HG03378 (cell line): Measurements from ENCODE around the gene VAPA.
"Not testable (repeated sequence)": the region's sequence is repeated elsewhere in the genome, so short reads cannot be mapped to it uniquely, and the experiment has no call there.

Source experiments
- ATAC-seq: cut with Tn5 transposase; IDR thresholded peaks from one replicate; pipeline ENCODE4 v1.9.1; 2021; ENCODE audit warnings: mild to moderate bottlenecking, moderate library complexity; ENCODE audit not compliant: unreplicated experiment

VAPA gene

DNA sequence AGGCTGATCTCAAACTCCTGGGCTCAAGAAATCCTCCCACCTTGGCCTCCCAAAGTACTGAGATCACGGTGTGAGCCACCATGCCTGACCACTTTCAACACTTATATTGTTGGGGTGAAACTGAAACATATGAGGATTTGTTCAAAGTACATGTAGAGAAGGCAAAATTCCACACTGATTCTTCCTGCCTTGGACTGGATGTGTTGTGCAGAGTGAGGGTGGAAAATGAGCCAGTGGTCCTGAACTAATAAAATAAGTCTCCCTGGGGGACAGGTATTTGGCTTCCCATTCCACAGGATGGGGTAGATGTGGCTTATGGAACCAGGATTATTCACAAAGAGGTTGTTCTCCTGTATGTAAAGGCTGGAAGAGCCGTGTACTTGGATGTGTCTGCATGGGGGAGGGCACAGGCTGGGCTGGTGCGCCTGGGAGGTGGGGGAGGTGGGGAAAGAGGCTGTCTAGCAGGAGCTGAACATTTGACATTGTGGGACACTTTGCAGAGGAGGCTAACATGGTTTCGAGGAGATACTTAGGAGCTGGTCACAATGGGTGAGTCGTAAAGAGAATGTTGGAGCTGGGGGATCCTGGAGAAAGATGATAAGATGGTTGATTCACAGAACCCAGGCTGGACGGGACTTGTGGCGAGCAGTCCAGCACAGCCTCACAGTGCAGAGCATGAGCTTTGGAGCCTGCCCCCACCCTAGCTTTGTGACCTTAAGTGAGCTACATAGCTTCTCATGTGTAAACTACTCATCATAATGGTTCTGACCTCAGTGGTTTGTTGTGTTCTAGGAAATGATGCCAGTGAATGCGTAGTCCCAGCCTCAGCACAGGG, 28.4 kb upstream of the VAPA start, which contains the start of gene TXNDC2:
TSS of gene TXNDC2 (plus strand) at position 804 of the 835 bp plus-strand sequence. CDS start 708 bp downstream, outside the sequence.
- no peak for ATAC-seq

DNA sequence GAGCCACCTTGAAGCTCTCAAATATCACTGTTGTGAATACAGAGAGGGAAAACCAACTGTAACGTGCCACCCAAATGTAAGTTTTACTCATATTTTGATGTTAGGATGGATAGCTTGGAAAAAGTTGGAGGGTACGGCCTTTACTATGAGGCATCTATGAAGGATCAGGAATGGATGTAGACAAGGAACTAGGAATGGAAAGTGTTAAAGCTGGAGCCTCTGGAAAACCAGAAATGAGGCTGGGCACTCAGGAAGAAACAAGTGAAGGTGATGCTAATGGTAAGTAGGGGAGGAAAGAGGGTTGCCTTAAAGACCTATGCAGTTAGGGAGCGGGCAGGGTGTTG, 27.8 kb upstream of the VAPA start:
- no peak for ATAC-seq

DNA sequence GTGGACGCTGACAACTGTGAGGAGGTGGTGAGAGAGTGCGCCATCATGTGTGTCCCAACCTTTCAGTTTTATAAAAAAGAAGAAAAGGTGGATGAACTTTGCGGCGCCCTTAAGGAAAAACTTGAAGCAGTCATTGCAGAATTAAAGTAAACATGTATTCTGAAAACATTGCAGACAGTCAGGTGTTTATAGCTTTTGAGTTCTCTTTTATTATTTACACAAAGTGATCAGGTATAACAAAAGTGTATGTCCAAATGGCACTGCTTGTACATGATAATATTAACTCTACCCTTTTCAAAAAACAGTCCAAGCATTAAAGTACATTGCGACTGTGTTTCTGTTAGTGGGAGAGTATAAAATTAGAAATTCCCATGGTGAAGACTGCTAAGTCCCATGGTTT, 25.8 kb upstream of the VAPA start:
- ATAC-seq, result no peak

DNA sequence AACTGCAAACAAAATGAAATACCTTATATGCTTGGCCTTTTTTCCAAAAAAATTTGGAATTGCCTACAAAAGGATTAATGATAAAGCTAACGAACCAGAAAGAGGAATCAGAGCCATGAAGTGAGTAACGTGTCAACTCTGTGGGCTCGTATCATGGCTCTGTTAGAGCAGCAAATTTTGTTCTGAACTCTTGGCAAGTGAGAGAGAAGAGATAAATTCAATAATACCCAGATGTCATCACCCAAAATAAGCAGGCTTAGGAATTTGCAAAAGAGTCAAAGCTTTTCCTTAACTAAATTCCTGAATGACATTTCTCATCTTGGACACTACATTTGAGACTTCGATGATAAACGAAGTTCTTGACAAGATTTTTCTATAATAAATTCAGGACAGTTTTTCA, 23.6 kb upstream of the VAPA start:
- ATAC-seq, result no peak

DNA sequence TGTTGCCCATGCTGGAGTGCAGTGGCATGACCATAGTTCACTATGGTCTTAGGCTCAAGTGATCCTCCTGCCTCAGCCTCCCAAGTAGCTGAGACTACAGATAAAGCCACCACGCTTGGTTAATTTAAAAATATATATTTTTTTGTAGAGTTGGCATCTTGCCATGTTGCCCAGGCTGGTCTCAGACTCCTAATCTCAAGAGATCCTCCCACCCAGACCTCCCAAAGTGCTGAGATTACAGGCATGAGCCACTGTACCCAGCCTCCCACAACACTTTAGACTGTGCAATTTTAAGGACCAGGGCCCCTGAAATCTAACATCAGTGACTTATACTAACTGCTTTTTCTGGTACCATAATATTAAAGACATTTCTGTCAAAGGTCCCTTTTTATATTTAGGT, 22.9 kb upstream of the VAPA start:
- ATAC-seq, result no peak

DNA sequence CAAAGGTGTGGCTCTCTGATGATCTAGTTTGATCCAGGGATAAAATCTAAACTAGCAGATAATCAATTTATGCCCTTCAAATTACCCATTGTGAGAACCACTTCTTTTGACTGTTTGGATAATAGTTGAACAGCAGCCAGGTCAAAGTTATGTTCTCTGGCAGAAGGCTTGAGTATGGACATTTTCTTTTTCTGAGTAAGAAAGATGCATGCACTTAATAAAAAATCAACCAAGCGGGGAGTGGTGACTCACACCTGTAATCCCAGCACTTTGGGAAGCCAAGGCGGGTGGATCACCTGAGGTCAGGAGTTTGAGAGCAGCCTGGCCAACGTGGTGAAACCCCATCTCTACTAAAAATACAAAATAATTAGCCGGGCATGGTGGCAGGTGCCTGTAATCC, 22.3 kb upstream of the VAPA start:
- not testable (repeated sequence) for ATAC-seq

DNA sequence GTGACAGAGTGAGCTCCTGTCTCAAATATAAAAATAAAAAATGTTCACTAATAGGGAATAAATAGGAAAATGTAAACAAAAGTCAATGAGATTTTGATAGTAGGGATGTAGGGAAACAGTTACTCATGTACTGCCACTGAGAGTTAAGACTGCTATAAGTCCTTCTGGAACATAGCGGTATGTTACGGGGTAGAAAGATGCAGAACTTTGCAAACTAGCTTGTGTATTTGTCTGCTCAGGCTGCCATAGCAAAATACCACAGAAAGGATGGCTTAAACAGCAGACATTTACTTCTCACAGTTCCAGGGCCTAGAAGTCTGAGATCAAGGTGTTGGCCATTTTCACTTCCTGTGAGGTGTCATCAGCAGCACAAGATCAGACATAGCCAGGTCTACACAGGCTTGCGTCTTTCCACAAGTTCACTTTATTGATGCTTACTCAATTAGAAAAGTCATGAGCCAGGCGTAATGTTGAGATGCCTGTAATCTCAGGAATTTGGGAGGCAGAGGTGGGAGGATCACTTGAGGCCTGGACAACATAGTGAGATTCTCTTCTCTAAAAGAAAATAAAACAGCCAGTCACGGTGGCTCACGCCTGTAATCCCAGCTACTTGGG, 19.3 kb upstream of the VAPA start:
- ATAC-seq, result no peak

DNA sequence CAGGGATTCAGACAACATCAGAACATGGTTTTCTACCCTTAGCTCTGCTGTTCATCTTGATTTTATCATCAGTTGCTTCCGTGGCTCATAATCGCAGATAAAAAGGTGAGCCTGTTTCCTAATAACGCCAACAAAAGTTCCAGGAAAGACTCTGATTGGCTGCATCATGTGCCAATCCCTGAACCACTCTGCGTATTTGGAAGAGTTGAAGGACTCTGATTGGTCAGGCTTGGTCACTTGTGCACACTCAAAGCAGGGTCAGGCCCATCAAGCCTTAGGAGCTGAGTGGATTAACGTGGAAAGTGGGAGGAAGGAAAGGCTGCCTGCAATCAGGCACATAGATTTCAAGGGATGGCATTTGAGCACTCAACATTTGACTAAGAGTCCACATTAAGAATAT, 16.7 kb upstream of the VAPA start:
- no peak for ATAC-seq

DNA sequence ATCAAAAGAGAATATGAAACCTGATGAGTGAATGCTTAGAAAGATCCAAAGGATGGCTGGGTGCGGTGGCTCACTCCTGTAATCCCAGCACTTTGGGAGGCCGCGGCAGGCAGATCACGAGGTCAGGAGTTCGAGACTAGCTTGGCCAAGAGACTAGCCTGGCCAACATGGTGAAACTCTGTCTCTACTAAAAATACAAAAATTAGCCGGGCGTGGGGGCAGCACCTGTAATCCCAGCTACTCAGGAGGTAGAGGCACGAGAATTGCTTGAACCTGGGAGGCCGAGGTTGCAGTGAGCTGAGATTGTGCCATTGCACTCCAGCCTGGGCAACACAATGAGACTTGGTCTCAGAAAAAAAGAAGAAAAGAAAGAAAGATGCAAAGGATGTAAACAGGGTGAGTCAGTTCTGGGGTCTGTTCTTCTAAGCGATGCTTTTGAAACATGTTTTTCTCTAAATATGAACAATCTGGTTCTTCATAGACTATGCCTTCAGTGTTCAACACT, 16.0 kb upstream of the VAPA start:
- ATAC-seq, result not testable (repeated sequence)

DNA sequence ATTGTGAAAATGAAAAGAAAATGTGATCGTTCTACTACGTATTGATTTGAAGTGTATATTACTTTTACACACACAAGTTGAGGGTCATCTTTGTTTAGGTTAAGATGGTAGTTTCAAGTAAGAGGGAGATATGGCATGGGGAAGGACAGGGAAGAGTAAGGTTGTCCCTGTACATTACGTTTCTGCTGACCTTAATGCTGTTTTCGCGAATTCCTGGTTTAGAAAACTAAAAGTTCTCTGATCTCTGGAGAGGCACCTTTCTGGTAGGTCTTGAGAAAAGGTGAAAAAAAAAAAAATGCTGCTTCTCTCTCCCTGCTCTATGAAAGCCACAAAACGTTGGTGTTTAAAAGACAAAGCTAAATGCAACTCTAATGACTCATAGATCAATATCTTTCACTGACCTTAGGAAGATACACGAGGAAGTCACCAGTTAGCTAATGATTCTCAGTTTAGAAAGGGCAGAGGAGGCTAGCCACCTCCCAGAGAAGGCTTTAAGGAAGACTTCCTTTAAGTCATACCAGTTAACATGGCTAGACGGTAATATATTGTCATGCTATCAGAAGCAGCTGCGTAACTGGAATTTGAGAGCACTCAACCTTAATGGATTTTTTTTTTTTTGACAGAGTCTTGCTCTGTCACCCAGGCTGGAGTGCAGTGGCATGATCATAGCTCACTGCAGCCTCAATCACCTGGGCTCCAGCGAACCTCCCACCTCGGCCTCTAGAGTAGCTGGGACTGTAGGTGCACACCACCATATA, 14.8 kb upstream of the VAPA start:
- ATAC-seq, result no peak

DNA sequence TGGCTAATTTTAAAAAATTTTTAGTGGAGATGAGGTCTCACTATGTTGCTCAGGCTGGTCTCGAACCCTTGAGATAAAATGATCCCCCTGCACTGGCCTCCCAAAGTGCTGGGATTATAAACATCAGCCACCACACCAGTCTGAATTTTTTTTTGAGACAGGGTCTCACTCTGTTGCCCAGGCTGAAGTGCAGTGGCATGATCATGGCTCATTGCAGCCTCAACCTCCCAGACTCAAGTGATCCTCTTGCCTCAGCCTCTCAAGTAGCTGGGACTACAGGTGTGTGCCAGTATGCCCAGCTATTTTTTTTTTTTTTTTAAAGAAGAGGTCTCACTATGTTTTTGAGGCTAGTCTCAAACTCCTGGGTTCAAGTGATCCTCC, 14.3 kb upstream of the VAPA start:
- not testable (repeated sequence) for ATAC-seq

DNA sequence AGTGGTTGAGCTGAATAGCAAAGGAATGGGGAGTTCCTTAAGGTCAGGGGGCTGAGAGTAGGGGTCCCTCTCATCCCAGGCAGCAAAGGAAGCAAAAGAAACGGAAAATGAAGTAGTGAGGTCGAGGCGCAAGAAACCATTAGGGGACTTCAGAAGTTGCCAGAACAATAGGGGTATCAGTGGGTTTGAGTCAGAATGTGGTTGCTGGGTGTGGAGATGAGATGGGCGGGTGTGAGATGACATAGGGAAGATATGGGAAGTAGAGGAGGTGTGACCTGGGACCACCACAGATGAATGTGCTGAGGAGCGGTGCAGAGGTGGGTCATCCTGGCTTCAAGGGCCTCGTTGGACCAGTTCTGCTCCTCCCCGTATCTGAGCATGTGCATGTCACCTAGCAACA, 13.1 kb upstream of the VAPA start:
- no peak for ATAC-seq

DNA sequence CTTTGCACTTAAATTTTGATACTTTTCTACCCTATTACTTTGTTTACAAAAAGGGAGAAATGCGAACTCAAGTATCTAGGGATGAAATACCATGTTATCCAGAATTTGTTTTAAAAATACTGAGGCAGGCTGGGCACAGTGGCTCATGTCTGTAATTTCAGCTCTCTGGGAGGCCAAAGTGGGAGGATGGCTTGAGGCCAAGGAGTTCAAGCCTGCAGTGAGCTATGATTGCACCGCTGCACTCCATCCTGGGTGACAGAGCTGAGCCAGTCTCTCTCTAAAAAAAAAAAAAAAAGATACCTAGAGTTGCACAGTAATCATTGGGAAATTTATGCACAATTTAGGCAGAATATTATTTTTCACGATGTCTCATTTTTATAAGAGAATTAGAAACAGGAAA, 12.4 kb upstream of the VAPA start:
- ATAC-seq, result no peak

DNA sequence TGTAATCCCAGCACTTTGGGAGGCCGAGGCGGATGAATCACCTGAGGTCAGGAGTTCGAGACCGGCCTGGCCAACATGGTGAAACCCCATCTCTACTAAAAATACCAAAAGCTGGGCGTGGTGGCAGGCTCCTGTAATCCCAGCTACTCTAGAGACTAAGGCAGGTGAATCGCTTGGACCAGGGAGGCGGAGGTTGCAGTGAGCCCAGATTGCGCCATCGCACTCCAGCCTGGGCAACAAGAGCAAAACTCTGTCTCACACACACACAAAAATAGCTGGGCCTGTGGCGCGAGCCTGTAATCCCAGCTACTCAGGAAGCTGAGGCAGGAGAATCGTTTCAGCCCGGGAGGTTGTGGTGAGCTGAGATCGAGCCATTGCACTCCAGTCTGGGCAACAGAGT, 11.6 kb upstream of the VAPA start:
- not testable (repeated sequence) for ATAC-seq

DNA sequence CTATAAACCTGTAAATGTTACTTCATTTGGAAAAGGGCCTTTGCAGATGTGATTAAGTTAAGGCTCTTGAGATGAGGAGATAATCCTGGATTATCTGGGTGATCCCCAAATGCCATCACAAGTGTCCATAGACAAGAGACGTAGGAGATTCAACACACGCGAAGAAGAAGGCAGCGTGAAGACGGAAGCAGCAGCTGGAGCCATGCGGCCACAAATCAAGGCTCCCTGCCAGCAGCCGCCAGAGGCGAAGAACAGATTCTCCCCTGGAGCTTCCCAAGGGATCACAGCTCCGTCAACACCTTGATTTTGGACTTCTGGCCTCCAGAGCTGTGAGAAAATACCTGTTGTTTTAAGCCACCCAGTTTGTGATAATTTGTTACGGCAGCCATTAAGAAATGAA, 11.0 kb upstream of the VAPA start:
- ATAC-seq, result no peak

DNA sequence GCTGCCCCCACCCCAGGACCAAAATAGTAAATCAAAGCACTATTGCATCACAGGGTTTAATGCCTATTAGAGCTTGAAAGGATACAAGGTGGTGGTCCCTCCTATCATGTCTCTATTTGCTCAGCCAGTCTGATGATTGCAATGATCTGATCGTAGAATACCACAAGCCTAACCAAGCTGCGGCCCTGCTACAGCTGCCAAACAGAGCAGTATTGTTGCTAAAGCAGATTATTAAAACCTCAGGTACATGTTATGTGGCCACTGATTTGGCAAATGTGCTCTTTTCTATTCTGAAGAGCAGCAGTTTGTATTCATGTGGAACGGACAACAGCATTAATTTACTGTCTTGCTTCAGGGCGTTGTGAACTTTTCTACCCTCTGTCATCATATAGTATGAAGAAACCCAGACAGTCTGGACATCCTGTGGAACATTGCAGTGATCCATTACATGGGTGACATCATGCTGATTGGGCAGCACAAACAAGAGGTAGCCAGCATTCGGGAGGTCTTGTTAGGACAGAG, 8.4 kb upstream of the VAPA start:
- ATAC-seq, result no peak

DNA sequence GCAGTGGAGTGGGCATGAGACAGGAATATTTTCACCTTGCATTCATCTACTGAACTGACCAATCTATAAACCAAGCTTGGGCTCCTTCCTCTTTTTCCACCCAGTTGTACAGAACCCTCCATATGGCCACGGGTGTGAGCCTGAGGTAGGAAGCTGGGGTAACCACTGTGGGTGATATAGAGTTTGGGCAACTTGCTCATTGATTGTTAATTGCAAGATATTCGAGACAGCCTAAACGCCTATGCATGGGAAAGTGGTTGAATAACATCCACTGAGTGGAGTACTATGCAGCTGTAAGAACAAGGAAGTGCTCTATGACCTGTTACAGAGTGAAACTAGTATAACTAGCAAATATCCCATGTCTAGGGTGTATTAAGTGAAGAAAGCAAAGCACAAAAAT, 7.3 kb upstream of the VAPA start:
- no peak for ATAC-seq

DNA sequence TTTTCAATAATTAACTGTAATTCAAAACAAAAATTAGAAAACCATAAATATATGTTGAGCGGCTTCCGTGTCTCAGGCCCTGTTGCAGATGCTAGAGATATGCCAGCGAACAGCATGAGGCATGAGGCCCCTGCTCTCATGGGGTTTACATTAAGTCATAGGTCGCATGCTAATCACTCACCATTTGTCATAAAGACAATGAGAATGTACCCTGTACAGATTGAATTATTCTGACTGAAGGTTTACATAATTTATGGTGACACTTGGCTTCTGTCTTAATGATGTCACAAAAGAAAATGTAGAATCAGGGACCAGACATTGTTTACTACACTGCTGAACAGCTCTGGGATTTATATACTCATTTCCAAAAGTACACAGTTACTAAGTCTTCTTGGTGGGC, 5.9 kb upstream of the VAPA start:
- ATAC-seq, result no peak

DNA sequence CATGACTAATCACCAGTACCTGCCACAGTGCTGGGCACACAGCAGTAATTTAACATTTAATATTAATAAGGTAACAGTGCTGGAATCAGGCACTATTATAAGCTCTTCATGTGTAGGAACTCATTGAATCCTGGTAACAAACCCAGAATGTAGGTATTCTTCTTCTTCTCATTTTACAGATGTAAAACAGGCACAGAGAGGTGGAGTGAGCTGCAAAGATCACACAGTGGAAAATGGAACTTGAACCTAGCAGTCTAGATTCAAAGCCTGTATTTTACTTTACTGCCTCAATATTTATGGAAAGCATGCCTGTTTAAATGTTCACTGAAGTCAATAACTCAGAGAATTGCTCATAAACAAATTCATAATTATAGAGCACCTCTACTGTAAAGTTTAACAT, 3.7 kb upstream of the VAPA start:
- no peak for ATAC-seq

DNA sequence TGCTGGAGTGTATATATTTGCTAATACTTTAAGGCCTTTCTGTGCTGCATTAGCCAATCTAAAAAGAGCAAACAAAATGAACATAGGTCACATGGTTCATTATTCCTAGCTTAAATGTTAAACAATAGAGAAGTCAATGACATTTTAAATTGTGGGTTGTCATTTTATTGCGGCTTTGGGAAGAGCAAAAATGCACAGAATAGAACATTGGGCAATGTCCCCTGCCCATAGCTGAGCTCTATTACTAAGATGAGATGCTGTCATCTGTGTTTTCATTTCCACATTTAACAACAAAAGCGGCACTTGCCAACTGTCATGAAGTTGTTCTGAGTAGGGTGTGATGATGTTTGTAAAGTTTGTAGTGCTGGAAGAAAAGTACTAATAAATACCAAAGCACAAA, 3.2 kb upstream of the VAPA start:
- ATAC-seq, result no peak

DNA sequence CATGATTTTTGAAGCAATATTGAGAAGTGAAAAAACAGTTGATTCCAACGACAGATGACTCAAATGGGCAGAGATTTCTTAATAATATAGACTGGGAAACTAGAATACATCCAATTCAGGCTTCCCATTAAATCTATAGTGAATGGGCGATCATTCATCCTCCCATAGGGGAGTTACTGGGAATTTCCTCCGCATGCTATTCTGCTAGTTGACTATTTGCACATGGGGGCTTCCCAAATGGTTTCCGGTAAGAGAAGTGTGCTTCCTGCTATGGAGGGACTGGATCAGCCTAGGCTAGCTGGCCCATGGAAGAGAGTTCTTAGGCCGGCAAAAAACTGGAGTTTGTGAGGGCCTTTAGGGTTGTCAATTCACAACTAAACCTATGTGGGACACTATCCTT, 2.6 kb upstream of the VAPA start:
- ATAC-seq, result no peak

DNA sequence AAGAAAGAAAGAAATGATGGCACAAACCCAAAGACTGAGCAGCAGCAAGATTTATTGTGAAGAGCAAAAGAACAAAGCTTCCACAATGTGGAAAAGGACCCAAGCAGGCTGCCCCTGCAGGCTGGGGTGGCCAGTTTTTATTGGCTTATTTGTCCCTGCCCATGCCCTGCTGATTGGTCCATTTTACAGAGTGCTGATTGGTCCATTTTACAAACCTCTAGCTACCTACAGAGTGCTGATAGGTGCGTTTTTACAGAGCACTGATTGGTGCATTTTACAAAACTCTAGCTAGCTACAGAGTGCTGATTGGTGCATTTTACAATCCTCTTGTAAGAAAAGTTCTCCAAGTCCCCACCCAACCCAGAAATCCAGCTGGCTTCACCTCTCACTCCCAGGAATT, 1.5 kb upstream of the VAPA start:
- ATAC-seq, result not testable (repeated sequence)
